IMR-90 (cell line): ENCODE results near the gene PDGFA. TPM values are rescaled to one million over a fixed set of nuclear protein-coding genes. Genes with fewer than 3 reads are reported as not detected.

ENCODE experiments used
- ATAC-seq: fragments of 200-7000 bp; cut with Tn5 transposase; 2 replicates; pipeline ENCODE4 v1.9.1; 2020; ENCODE audit warnings: low read depth, mild to moderate bottlenecking, moderate library complexity
- BruUV-seq: library from RNA; stranded (reverse); fragments of 400-500 nt; replicated peaks from 2 replicates; lab custom pipeline; 2021; lab: Mats Ljungman, UMichigan
- CTCF ChIA-PET: fragments of 300-600 bp; formaldehyde crosslinking; extraction: SDS; loops from one replicate; lab custom pipeline; 2021; ENCODE audit warnings: antibody characterized with exemption; lab: Yijun Ruan, JAX
- POLR2A ChIA-PET: fragments of 300-600 bp; sonication (Branson Sonifier 250); formaldehyde crosslinking; loops from one replicate; lab custom pipeline; 2022; ENCODE audit warnings: antibody characterized with exemption; ENCODE audit not compliant: unreplicated experiment; lab: Charles Lee
- DNase-seq: peaks from one replicate; pipeline ENCODE4 v3.0.0; 2013
- H2AFZ ChIP-seq: replicated peaks from 2 replicates; pipeline ENCODE3; 2013; ENCODE audit warnings: low read length, mild to moderate bottlenecking; ENCODE audit not compliant: poor library complexity
- H2AK5ac ChIP-seq: 2 replicates; pipeline ENCODE4 v1.6.1; 2013; ENCODE audit warnings: low read depth, low read length, inconsistent platforms
- H2AK9ac ChIP-seq: replicated peaks from 2 replicates; pipeline ENCODE3; 2013; ENCODE audit warnings: mild to moderate bottlenecking, low read depth, low read length, moderate library complexity; ENCODE audit not compliant: poor library complexity
- H2BK120ac ChIP-seq: 2 replicates; pipeline ENCODE4 v1.6.1; 2013; ENCODE audit warnings: low read depth, low read length, inconsistent platforms
- H2BK15ac ChIP-seq: 3 replicates; pipeline ENCODE4 v1.6.1; 2013; ENCODE audit warnings: low read depth, low read length, inconsistent platforms
- H2BK20ac ChIP-seq: 2 replicates; pipeline ENCODE4 v1.6.1; 2013; ENCODE audit warnings: low read depth, mild to moderate bottlenecking, inconsistent platforms, low read length, moderate library complexity
- H2BK5ac ChIP-seq: 2 replicates; pipeline ENCODE4 v1.6.1; 2013; ENCODE audit warnings: mild to moderate bottlenecking, low read depth, low read length, inconsistent platforms; ENCODE audit not compliant: poor library complexity, severe bottlenecking
- H3K14ac ChIP-seq: replicated peaks from 2 replicates; pipeline ENCODE4 v1.6.1; 2013; ENCODE audit warnings: low read depth, low read length, inconsistent platforms
- H3K18ac ChIP-seq: 2 replicates; pipeline ENCODE4 v1.6.1; 2013; ENCODE audit warnings: low read depth, low read length, control low read depth
- H3K23ac ChIP-seq: 2 replicates; pipeline ENCODE4 v1.6.1; 2013; ENCODE audit warnings: low read depth, low read length, inconsistent platforms
- H3K27ac ChIP-seq: 2 replicates; pipeline ENCODE4 v1.5.1; 2013; ENCODE audit warnings: mild to moderate bottlenecking, control low read depth, low read length; ENCODE audit not compliant: insufficient read depth
- H3K27me3 ChIP-seq: 2 replicates; pipeline ENCODE4 v1.6.1; 2013; ENCODE audit warnings: low read length; ENCODE audit not compliant: control insufficient read depth, insufficient read depth
- H3K36me3 ChIP-seq: 2 replicates; pipeline ENCODE4 v1.6.1; 2013; ENCODE audit warnings: low read length, mixed read lengths; ENCODE audit not compliant: control insufficient read depth, insufficient read depth
- H3K4ac ChIP-seq: 2 replicates; pipeline ENCODE4 v1.6.1; 2013; ENCODE audit warnings: low read depth, low read length, inconsistent platforms
- H3K4me1 ChIP-seq: 2 replicates; pipeline ENCODE4 v1.6.1; 2013; ENCODE audit warnings: low read length, mixed read lengths; ENCODE audit not compliant: control insufficient read depth, insufficient read depth
- H3K4me2 ChIP-seq: 2 replicates; pipeline ENCODE4 v1.6.1; 2013; ENCODE audit warnings: low read depth, mild to moderate bottlenecking, control low read depth, low read length, moderate library complexity
- H3K4me3 ChIP-seq: 2 replicates; pipeline ENCODE4 v1.5.1; 2013; ENCODE audit warnings: low read depth, mild to moderate bottlenecking, control low read depth, low read length, moderate library complexity; ENCODE audit not compliant: insufficient read depth
- H3K56ac ChIP-seq: 2 replicates; pipeline ENCODE4 v1.6.1; 2013; ENCODE audit warnings: low read length, inconsistent platforms; ENCODE audit not compliant: insufficient read depth; ENCODE audit errors: extremely low read depth
- H3K79me1 ChIP-seq, 2 experiments: 2 replicates each; pipeline ENCODE4 v1.6.1; 2013; ENCODE audit warnings: low read length in 2 of 2, inconsistent platforms in 1 of 2, low read depth in 1 of 2
- H3K9ac ChIP-seq: 2 replicates; pipeline ENCODE4 v1.6.1; 2013; ENCODE audit warnings: low read depth, low read length, control low read depth
- H3K9me1 ChIP-seq: 2 replicates; pipeline ENCODE4 v1.6.1; 2013; ENCODE audit warnings: low read length, inconsistent platforms; ENCODE audit not compliant: insufficient read depth
- H3K9me3 ChIP-seq: 2 replicates; pipeline ENCODE4 v1.6.1; 2013; ENCODE audit warnings: low read length; ENCODE audit not compliant: control insufficient read depth, insufficient read depth
- H4K20me1 ChIP-seq: 2 replicates; pipeline ENCODE4 v1.6.1; 2013; ENCODE audit warnings: low read length, inconsistent platforms; ENCODE audit not compliant: insufficient read depth
- H4K5ac ChIP-seq: 2 replicates; pipeline ENCODE4 v1.6.1; 2013; ENCODE audit warnings: mild to moderate bottlenecking, low read depth, low read length, control low read depth
- H4K8ac ChIP-seq, 2 experiments: 2 replicates each; pipeline ENCODE4 v1.6.1; 2013; ENCODE audit warnings: low read depth in 2 of 2, low read length in 2 of 2, control low read depth in 1 of 2, inconsistent platforms in 1 of 2
- H4K91ac ChIP-seq: 2 replicates; pipeline ENCODE4 v1.6.1; 2013; ENCODE audit warnings: low read depth, low read length, inconsistent platforms; ENCODE audit not compliant: insufficient read depth
- CEBPB ChIP-seq: IDR thresholded peaks from 2 replicates; pipeline ENCODE4 v1.6.1; 2012; ENCODE audit warnings: low read depth, low read length, improper control_type of control experiment
- CHD1 ChIP-seq: IDR thresholded peaks from 2 replicates; pipeline ENCODE4 v1.6.1; 2012; ENCODE audit warnings: low read depth, low read length, improper control_type of control experiment
- CTCF ChIP-seq: conservative IDR thresholded peaks from 2 replicates; pipeline ENCODE4 v1.5.1; 2012; ENCODE audit warnings: mild to moderate bottlenecking, low read depth, low read length, improper control_type of control experiment
- FOS ChIP-seq: fragments of 150-350 bp; IDR thresholded peaks from 2 replicates; pipeline ENCODE4 v1.6.1; 2016; ENCODE audit warnings: low read depth, low read length
- MAFK ChIP-seq: IDR thresholded peaks from 2 replicates; pipeline ENCODE4 v1.6.1; 2012; ENCODE audit warnings: low read depth, low read length, improper control_type of control experiment
- NFE2L2 ChIP-seq: fragments of 150-350 bp; IDR thresholded peaks from 2 replicates; pipeline ENCODE4 v1.6.1; 2016; ENCODE audit warnings: low read depth, mild to moderate bottlenecking, low read length
- POLR2A ChIP-seq: IDR thresholded peaks from 2 replicates; pipeline ENCODE4 v1.6.1; 2012; ENCODE audit warnings: mild to moderate bottlenecking, low read depth, low read length
- RAD21 ChIP-seq: IDR thresholded peaks from 2 replicates; pipeline ENCODE4 v1.6.1; 2012; ENCODE audit warnings: low read length, improper control_type of control experiment
- RCOR1 ChIP-seq: IDR thresholded peaks from 2 replicates; pipeline ENCODE4 v1.6.1; 2012; ENCODE audit warnings: mild to moderate bottlenecking, low read length, improper control_type of control experiment; ENCODE audit not compliant: insufficient replicate concordance
- RFX5 ChIP-seq: IDR thresholded peaks from 2 replicates; pipeline ENCODE4 v1.8.0; 2012; ENCODE audit warnings: low read depth, mild to moderate bottlenecking, low read length, moderate library complexity
- SMC3 ChIP-seq: fragments of 150-350 bp; IDR thresholded peaks from 2 replicates; pipeline ENCODE4 v1.6.1; 2016; ENCODE audit warnings: low read depth, mild to moderate bottlenecking, antibody characterized with exemption, low read length, moderate library complexity
- WGBS, 2 experiments: methylation state at CpG; one replicate each; pipeline versions ENCODE4 v1.1.5 to v1.1.7; 2013; ENCODE audit warnings: missing lambda C conversion rate in 2 of 2; ENCODE audit not compliant: insufficient read length in 1 of 2; ENCODE audit errors: extremely low coverage in 2 of 2; 5-methylcytosine and 5-hydroxymethylcytosine counted together
- dilution Hi-C: fragments of 300-500 bp; cut with HindIII; formaldehyde crosslinking; loops from one replicate; pipeline ENCODE4 v1.14.3; 2018; ENCODE audit warnings: low sequenced_read_pairs; ENCODE audit not compliant: unreplicated experiment
- in situ Hi-C: fragments of 300-500 bp; cut with MboI; formaldehyde crosslinking; loops from 3 replicates; pipeline ENCODE4 v1.14.3; 2019; ENCODE audit warnings: low sequenced_read_pairs, inconsistent platforms, mixed read lengths
- intact Hi-C: fragments of 100-400 bp; cut with micrococcal nuclease; formaldehyde crosslinking; loops from 2 replicates; pipeline ENCODE4 v1.10.0; 2022
- polyA plus RNA-seq, 3 experiments: library from polyadenylated mRNA; depleted of rRNA; stranded (reverse); fragments of >200 nt; gene quantifications; 2 replicates each; pipeline ENCODE4 v1.2.3, GENCODE V29; 2012; ENCODE audit warnings: low replicate concordance in 1 of 3
- total RNA-seq: library from RNA; depleted of rRNA; stranded (reverse); fragments of >200 nt; gene quantifications from 2 replicates; pipeline ENCODE4 v1.2.3, GENCODE V29; 2012

PDGFA gene
- total and polyA plus RNA-seq, 2 of the 4 experiments (the other 2 are of a cell fraction), result 3.3 to 3.8 TPM

DNA sequence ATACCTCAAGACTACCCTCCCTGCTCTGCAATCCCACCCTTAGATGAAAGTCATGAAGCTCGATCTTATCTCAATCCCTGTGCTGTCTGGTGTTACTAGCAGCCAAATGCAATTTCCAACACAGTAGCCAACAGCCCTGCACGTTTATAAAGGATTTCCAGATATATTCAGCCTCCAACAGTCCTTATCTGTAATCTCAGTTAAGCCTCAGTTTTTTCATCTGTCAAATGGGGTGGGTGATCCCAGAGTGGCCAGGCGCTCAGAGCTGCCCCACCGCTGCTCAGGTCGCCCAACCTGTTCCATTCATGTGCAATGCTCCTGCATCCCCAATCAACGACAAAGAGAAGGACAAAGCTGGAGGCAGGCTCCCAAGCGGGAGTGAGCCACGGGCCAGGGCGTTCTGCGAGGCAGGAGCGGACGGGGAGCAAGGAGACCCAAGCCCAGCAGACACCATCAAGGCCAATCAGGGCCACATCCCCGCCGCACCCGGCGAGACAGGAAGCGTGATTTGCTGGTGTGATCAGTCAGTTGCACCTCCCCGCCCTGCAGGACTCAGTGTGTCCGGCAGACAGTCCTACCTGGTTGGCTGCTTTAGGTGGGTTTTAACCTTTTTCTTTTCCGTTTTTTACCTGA, 19.7 kb downstream of the PDGFA start:
- intact Hi-C loops (no loop called here), in situ Hi-C loops (no loop called here), dilution Hi-C loops (no loop called here)
- DNase-seq (no peak), ATAC-seq (no peak)
- ChIA-PET CTCF (no interaction called here), POLR2A (no interaction called here)
- Histone ChIP-seq H2BK120ac (no peak overlapping the region), H2BK15ac (no peak overlapping the region), H3K4me2 (no peak overlapping the region), H3K27me3 (no peaks in the 10 kb centered on the region), H3K23ac (no peak overlapping the region), H2BK20ac (no peak overlapping the region), H3K14ac (no peak overlapping the region), H2AK5ac (no peak overlapping the region), H3K9me1 (no peaks in the 10 kb centered on the region), H3K27ac (no peak overlapping the region), H2BK5ac (no peak overlapping the region), H4K8ac (no peak overlapping the region), H3K9me3 (no peaks in the 10 kb centered on the region; the same call in 1 of the 2 replicates), H3K18ac (no peak overlapping the region), H3K4me3 (no peak overlapping the region), H3K79me1 (no peaks in the 10 kb centered on the region), H2AFZ (no peak overlapping the region), H4K91ac (no peak overlapping the region), H4K5ac (no peak overlapping the region), H2AK9ac (no peak overlapping the region), H3K56ac (no peak overlapping the region), H4K20me1 (no peaks in the 10 kb centered on the region; the same call in 1 of the 2 replicates), H3K9ac (no peak overlapping the region), H3K4ac (no peak overlapping the region), H3K36me3 (peaks cover 7% of the 10 kb centered on the region), H3K4me1 (no peaks in the 10 kb centered on the region)
- no TSS peak for BruUV-seq
- 96% methylated on average over 16 of the region's 20 CpGs; no CpG with 5 or more reads in 1 of the 2 experiments for WGBS, 2 experiments
- TF ChIP-seq SMC3 (no peak), MAFK (no peak), RFX5 (no peak), FOS (no peak), RCOR1 (no peak), CTCF (no peak), CHD1 (no peak), RAD21 (no peak), NFE2L2 (no peak), POLR2A (no peak), CEBPB (no peak)
